ENCODE data around the gene CFAP97. TPM values are rescaled to one million over a fixed set of nuclear protein-coding genes. Genes with fewer than 3 reads are reported as not detected.

Gene CFAP97
- total RNA-seq (10 to 100 TPM; 10.1 to 20.3 (median 11.3) TPM), polyA plus RNA-seq (1 to 10 TPM; 3.0 to 7.7 (median 7.5) TPM)
- long read RNA-seq, donor 1, full-length matches to known transcripts = 8 of 16 reads
- long read RNA-seq, donor 1, partial matches to known transcripts = 6 of 16 reads
- long read RNA-seq, donor 1, other reads (novel, unspliced or antisense) = 2 of 16 reads
- long read RNA-seq, donor 2, full-length matches to known transcripts = 15 of 27 reads
- long read RNA-seq, donor 2, partial matches to known transcripts = 6 of 27 reads
- long read RNA-seq, donor 2, other reads (novel, unspliced or antisense) = 6 of 27 reads

GRCh38 chr4:185203486-185204237 is at the start of gene CFAP97:
CFAP97 (minus strand) TSS chr4:185204000; CDS start chr4:185191196, 12,804 bp downstream.
- no peaks in the 10 kb centered on the region for H3K27me3 ChIP-seq (ENCODE audit: insufficient read depth in 3 of 3, low read length in 2 of 3)
- peaks cover 14% of the 10 kb centered on the region for H3K4me1 ChIP-seq
- peak within 1 kb of the TSS; percentile 99 for H3K27ac ChIP-seq
- intact Hi-C loops (cut with DNase I) = loop anchor here in 1 of 2 donors (10.0 kb wide), 2 partner anchors 191 to 831 kb away; partner anchors contain the start of genes ANKRD37 and LRP2BP
- H3K36me3 ChIP-seq (ENCODE audit: insufficient read depth in 1 of 2, low read depth in 1 of 2) = no peaks in the 10 kb centered on the region
- H3K4me3 ChIP-seq = peak within 1 kb of the TSS; percentile 93
- H3K9me3 ChIP-seq = no peaks in the 10 kb centered on the region
- ATAC-seq (peak; percentile 88 to 92 (median 90)), DNase-seq (peak; percentile 94)
- WGBS, 3 donors = 0 to 1% (median 0%) methylated on average over 54 to 103 of the region's 103 CpGs
- TF ChIP-seq CTCF (IDR thresholded peaks at IDR 0.05) = no peak

GRCh38 chr4:185249105-185249504 is 45.3 kb upstream of the CFAP97 start:
- Histone ChIP-seq H3K27me3 (ENCODE audit: insufficient read depth in 3 of 3, low read length in 2 of 3) (no peaks in the 10 kb centered on the region), H3K4me1 (no peaks in the 10 kb centered on the region), H3K4me3 (no peak overlapping the region), H3K27ac (no peak overlapping the region), H3K36me3 (ENCODE audit: insufficient read depth in 1 of 2, low read depth in 1 of 2) (peaks cover 0 to 5% of the 10 kb centered on the region in 2 donors), H3K9me3 (no peaks in the 10 kb centered on the region)
- intact Hi-C loops (cut with DNase I) = loop anchor here in 1 of 2 donors (5.0 kb wide), 1 partner anchor 37 kb away; no protein-coding TSS in a partner anchor
- no peak for ATAC-seq
- WGBS, 3 donors = 49 to 62% (median 57%) methylated on average over 2 of the region's 2 CpGs
- TF ChIP-seq CTCF (IDR thresholded peaks at IDR 0.05) = no peak
- no peak for DNase-seq

- H3K36me3 ChIP-seq (ENCODE audit: insufficient read depth in 1 of 2, low read depth in 1 of 2) = peaks cover 0 to 5% of the 10 kb centered on the region in 2 donors
- no peak for TF ChIP-seq CTCF (IDR thresholded peaks at IDR 0.05)
- H3K4me3 ChIP-seq = no peak overlapping the region
- H3K4me1 ChIP-seq = no peaks in the 10 kb centered on the region
- no peaks in the 10 kb centered on the region for H3K9me3 ChIP-seq
- WGBS, 3 donors = 93 to 97% (median 96%) methylated on average over 3 of the region's 3 CpGs
- no peak for ATAC-seq
- intact Hi-C loops (cut with DNase I) = loop anchor here in 1 of 2 donors (5.0 kb wide), 1 partner anchor 36 kb away; no protein-coding TSS in a partner anchor
- H3K27ac ChIP-seq = no peak overlapping the region
- no peaks in the 10 kb centered on the region for H3K27me3 ChIP-seq (ENCODE audit: insufficient read depth in 3 of 3, low read length in 2 of 3)
- DNase-seq = no peak
These were observed 44.7 kb upstream of the CFAP97 start for GRCh38 chr4:185248393-185249039.

- no peak overlapping the region for H3K4me3 ChIP-seq
- no peaks in the 10 kb centered on the region for H3K9me3 ChIP-seq
- H3K27ac ChIP-seq = no peak overlapping the region
- TF ChIP-seq CTCF (IDR thresholded peaks at IDR 0.05) = no peak
- intact Hi-C loops (cut with DNase I) = loop anchor here in 1 of 2 donors (5.0 kb wide), 1 partner anchor 35 kb away; no protein-coding TSS in a partner anchor
- no peaks in the 10 kb centered on the region for H3K27me3 ChIP-seq (ENCODE audit: insufficient read depth in 3 of 3, low read length in 2 of 3)
- ATAC-seq (no peak), DNase-seq (no peak)
- H3K4me1 ChIP-seq = no peaks in the 10 kb centered on the region
- WGBS, 3 donors = 85 to 95% (median 92%) methylated on average over 1 of the region's 1 CpG
- peaks cover 0 to 5% of the 10 kb centered on the region in 2 donors for H3K36me3 ChIP-seq (ENCODE audit: insufficient read depth in 1 of 2, low read depth in 1 of 2)
These were observed 43.4 kb upstream of the CFAP97 start for GRCh38 chr4:185247151-185247550.

Measured in psoas muscle (tissue), 8 donors.